Measurements from ENCODE around the gene KCTD4.

GRCh38 chr13:45229172-45229571 is 28.3 kb upstream of the KCTD4 start:
- TF ChIP-seq CTCF (IDR thresholded peaks at IDR 0.05; ENCODE audit: insufficient read depth, low read depth, low read length) (no peak), EZH2 (IDR thresholded peaks at IDR 0.05; ENCODE audit: insufficient read depth, low read length) (no peak)
